HG03280 (cell line): ENCODE results near the gene AHNAK.
"Not testable (repeated sequence)": the region's sequence is repeated elsewhere in the genome, so short reads cannot be mapped to it uniquely, and the experiment has no call there.

Experiments
- ATAC-seq: cut with Tn5 transposase; IDR thresholded peaks from one replicate; pipeline ENCODE4 v1.9.1; 2021; ENCODE audit warnings: mild to moderate bottlenecking, moderate library complexity; ENCODE audit not compliant: unreplicated experiment

AHNAK gene

GRCh38 chr11:62534779-62535545, 11.6 kb downstream of the AHNAK start:
- no peak for ATAC-seq

- ATAC-seq: no peak
Observed at GRCh38 chr11:62532096-62532495, 14.5 kb downstream of the AHNAK start.

- no peak for ATAC-seq
Observed at GRCh38 chr11:62516736-62517371, 29.8 kb downstream of the AHNAK start.

GRCh38 chr11:62514151-62514550, 32.5 kb downstream of the AHNAK start:
- ATAC-seq: no peak

GRCh38 chr11:62513626-62514025, 33.0 kb downstream of the AHNAK start:
- no peak for ATAC-seq

- no peak for ATAC-seq
Observed at GRCh38 chr11:62512961-62513360, 33.6 kb downstream of the AHNAK start.

GRCh38 chr11:62508336-62509058, 38.1 kb downstream of the AHNAK start:
- ATAC-seq: no peak

GRCh38 chr11:62507125-62507422, 39.5 kb downstream of the AHNAK start:
- ATAC-seq: no peak

GRCh38 chr11:62506413-62507124, 40.0 kb downstream of the AHNAK start:
- ATAC-seq: no peak

- ATAC-seq: no peak
Observed at GRCh38 chr11:62505440-62506091, 41.0 kb downstream of the AHNAK start.

GRCh38 chr11:62505059-62505439, 41.6 kb downstream of the AHNAK start:
- ATAC-seq: no peak

GRCh38 chr11:62504158-62504973, 42.2 kb downstream of the AHNAK start:
- no peak for ATAC-seq

GRCh38 chr11:62502030-62502730, 44.4 kb downstream of the AHNAK start:
- ATAC-seq: no peak

GRCh38 chr11:62501432-62501891, 45.1 kb downstream of the AHNAK start:
- no peak for ATAC-seq

- ATAC-seq: no peak
Observed at GRCh38 chr11:62500650-62501030, 46.0 kb downstream of the AHNAK start.

- ATAC-seq: no peak
Observed at GRCh38 chr11:62499944-62500649, 46.5 kb downstream of the AHNAK start.

GRCh38 chr11:62499311-62499943, 47.2 kb downstream of the AHNAK start:
- ATAC-seq: not testable (repeated sequence)
